ENCODE results near the gene PPP4R3B. TPM values are rescaled to one million over a fixed set of nuclear protein-coding genes. Genes with fewer than 3 reads are reported as not detected.

PPP4R3B gene
- total and polyA plus RNA-seq, 2 of the 13 experiments (the other 11 are each of a cell fraction or from before 2014, with no cell fraction given) = 24.2 to 53.0 TPM

DNA sequence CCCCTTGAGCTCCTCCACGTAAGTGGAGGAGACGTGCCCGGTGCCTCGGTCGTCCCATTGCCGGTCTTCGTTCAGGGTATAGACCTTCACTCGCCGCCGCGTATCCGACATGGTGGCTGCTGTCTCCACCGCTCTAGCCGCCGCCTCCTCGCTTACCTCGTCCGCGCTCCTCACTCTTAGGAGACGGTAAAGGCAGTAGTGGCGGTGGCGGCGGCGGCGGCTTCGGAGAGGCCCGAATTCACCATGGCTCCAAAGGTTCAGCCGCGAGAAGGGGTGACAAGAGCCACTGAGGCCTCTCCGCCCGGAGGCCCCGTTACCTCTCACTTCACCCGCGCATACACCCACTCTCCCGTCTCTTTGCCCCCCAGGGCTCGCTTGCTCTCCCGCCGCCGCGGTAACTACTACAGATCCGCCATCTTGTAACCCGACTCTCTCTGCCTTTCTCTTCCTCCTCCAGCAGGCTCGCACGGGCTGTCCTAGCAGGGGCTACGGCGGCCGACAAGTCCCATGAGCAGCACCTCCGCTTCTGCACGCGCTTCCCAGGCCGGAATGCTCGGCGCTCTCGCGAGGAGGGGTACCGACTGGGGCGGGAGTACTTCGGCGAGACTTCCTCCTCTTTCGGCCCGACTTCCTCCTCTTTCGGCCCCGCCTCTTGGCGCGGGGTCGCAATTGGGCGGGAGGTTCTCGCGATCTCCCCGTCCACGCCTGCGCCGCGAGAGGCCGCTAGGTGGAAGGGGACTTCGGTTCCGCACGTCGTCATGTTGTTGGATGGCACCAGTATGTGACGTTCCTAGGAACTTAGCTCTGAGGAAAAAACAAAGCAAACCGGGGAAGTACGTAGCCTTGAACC lies at the start of gene PPP4R3B (continued):
- no peak for TF ChIP-seq ATRX (CRISPR knock-in tag; IDR thresholded peaks at IDR 0.05; ENCODE audit: borderline replicate concordance)
- TF ChIP-seq ZNF672 (CRISPR knock-in tag; IDR thresholded peaks at IDR 0.05) = 0 out of 2 replicates have a peak, but pooled peaks have one; percentile 67
- TF ChIP-seq TBL1XR1 (IDR thresholded peaks at IDR 0.05; ENCODE audit: borderline replicate concordance, low read length, partially characterized antibody) = peak; percentile 89
- peak; percentile 52; the same call in 1 of the 2 replicates for TF ChIP-seq GATA4 (IDR thresholded peaks at IDR 0.05; ENCODE audit: borderline replicate concordance, low read depth)
- peak; percentile 87 for TF ChIP-seq ZNF143 (CRISPR knock-in tag; IDR thresholded peaks at IDR 0.05)
- TF ChIP-seq, protein P1, sequence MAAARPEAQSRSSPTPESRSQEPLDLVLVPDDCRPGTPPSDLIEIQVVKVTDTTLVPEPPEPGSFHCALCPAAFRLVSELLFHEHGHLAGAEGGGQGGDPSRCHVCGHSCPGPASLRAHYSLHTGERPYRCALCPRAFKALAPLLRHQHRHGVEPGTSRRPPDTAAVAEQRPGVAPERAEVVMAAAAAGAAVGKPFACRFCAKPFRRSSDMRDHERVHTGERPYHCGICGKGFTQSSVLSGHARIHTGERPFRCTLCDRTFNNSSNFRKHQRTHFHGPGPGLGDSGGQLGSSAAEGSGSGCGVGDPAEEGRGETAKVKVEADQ (CRISPR knock-in tag; IDR thresholded peaks at IDR 0.05; ENCODE audit: borderline replicate concordance) = peak; percentile 16; the same call in 1 of the 2 replicates
- TF ChIP-seq, protein P2, sequence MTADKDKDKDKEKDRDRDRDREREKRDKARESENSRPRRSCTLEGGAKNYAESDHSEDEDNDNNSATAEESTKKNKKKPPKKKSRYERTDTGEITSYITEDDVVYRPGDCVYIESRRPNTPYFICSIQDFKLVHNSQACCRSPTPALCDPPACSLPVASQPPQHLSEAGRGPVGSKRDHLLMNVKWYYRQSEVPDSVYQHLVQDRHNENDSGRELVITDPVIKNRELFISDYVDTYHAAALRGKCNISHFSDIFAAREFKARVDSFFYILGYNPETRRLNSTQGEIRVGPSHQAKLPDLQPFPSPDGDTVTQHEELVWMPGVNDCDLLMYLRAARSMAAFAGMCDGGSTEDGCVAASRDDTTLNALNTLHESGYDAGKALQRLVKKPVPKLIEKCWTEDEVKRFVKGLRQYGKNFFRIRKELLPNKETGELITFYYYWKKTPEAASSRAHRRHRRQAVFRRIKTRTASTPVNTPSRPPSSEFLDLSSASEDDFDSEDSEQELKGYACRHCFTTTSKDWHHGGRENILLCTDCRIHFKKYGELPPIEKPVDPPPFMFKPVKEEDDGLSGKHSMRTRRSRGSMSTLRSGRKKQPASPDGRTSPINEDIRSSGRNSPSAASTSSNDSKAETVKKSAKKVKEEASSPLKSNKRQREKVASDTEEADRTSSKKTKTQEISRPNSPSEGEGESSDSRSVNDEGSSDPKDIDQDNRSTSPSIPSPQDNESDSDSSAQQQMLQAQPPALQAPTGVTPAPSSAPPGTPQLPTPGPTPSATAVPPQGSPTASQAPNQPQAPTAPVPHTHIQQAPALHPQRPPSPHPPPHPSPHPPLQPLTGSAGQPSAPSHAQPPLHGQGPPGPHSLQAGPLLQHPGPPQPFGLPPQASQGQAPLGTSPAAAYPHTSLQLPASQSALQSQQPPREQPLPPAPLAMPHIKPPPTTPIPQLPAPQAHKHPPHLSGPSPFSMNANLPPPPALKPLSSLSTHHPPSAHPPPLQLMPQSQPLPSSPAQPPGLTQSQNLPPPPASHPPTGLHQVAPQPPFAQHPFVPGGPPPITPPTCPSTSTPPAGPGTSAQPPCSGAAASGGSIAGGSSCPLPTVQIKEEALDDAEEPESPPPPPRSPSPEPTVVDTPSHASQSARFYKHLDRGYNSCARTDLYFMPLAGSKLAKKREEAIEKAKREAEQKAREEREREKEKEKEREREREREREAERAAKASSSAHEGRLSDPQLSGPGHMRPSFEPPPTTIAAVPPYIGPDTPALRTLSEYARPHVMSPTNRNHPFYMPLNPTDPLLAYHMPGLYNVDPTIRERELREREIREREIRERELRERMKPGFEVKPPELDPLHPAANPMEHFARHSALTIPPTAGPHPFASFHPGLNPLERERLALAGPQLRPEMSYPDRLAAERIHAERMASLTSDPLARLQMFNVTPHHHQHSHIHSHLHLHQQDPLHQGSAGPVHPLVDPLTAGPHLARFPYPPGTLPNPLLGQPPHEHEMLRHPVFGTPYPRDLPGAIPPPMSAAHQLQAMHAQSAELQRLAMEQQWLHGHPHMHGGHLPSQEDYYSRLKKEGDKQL (CRISPR knock-in tag; IDR thresholded peaks at IDR 0.05; ENCODE audit: low read depth) = peak; percentile 58; the same call in 1 of the 2 replicates
- peak; percentile 65; the same call in 1 of the 2 replicates for TF ChIP-seq ZNF598 (CRISPR knock-in tag; IDR thresholded peaks at IDR 0.05; ENCODE audit: borderline replicate concordance)
- no peak for TF ChIP-seq MBD4 (IDR thresholded peaks at IDR 0.05; ENCODE audit: borderline replicate concordance, low read length)
- peak; percentile 86 for TF ChIP-seq MIER2 (CRISPR knock-in tag; IDR thresholded peaks at IDR 0.05)
- peak; percentile 98 for TF ChIP-seq ZNF556 (CRISPR knock-in tag; IDR thresholded peaks at IDR 0.05; ENCODE audit: borderline replicate concordance)
- TF ChIP-seq YY1 (IDR thresholded peaks at IDR 0.05; ENCODE audit: insufficient read depth, insufficient replicate concordance, low read depth, low read length) = peak; percentile 96
- TF ChIP-seq FOXJ3 (CRISPR knock-in tag; IDR thresholded peaks at IDR 0.05; ENCODE audit: borderline replicate concordance) = peak; percentile 80; the same call in 1 of the 2 replicates
- TF ChIP-seq, protein P3, sequence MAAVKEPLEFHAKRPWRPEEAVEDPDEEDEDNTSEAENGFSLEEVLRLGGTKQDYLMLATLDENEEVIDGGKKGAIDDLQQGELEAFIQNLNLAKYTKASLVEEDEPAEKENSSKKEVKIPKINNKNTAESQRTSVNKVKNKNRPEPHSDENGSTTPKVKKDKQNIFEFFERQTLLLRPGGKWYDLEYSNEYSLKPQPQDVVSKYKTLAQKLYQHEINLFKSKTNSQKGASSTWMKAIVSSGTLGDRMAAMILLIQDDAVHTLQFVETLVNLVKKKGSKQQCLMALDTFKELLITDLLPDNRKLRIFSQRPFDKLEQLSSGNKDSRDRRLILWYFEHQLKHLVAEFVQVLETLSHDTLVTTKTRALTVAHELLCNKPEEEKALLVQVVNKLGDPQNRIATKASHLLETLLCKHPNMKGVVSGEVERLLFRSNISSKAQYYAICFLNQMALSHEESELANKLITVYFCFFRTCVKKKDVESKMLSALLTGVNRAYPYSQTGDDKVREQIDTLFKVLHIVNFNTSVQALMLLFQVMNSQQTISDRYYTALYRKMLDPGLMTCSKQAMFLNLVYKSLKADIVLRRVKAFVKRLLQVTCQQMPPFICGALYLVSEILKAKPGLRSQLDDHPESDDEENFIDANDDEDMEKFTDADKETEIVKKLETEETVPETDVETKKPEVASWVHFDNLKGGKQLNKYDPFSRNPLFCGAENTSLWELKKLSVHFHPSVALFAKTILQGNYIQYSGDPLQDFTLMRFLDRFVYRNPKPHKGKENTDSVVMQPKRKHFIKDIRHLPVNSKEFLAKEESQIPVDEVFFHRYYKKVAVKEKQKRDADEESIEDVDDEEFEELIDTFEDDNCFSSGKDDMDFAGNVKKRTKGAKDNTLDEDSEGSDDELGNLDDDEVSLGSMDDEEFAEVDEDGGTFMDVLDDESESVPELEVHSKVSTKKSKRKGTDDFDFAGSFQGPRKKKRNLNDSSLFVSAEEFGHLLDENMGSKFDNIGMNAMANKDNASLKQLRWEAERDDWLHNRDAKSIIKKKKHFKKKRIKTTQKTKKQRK (IDR thresholded peaks at IDR 0.05; ENCODE audit: low read length) = no peak
- TF ChIP-seq RORA (CRISPR knock-in tag; IDR thresholded peaks at IDR 0.05) = no peak
- TF ChIP-seq ZNF431 (CRISPR knock-in tag; IDR thresholded peaks at IDR 0.05; ENCODE audit: borderline replicate concordance, low read depth) = peak; percentile 98
- TF ChIP-seq, protein P4, sequence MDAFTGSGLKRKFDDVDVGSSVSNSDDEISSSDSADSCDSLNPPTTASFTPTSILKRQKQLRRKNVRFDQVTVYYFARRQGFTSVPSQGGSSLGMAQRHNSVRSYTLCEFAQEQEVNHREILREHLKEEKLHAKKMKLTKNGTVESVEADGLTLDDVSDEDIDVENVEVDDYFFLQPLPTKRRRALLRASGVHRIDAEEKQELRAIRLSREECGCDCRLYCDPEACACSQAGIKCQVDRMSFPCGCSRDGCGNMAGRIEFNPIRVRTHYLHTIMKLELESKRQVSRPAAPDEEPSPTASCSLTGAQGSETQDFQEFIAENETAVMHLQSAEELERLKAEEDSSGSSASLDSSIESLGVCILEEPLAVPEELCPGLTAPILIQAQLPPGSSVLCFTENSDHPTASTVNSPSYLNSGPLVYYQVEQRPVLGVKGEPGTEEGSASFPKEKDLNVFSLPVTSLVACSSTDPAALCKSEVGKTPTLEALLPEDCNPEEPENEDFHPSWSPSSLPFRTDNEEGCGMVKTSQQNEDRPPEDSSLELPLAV (CRISPR knock-in tag; conservative IDR thresholded peaks at IDR 0.05; ENCODE audit: low read depth) = no peak
